Measurements from ENCODE around the gene RBM28. TPM values are rescaled to one million over a fixed set of nuclear protein-coding genes. Genes with fewer than 3 reads are reported as not detected.

Gene RBM28
- total RNA-seq, 1 experiment from 2014 or later: 54.1 TPM

- no peak for ATAC-seq
- BruUV-seq (replicated peaks): no TSS peak
- no peaks in the 10 kb centered on the region for H3K4me1 ChIP-seq (ENCODE audit: control insufficient read depth, insufficient read depth, low read length)
- no peaks in the 10 kb centered on the region for H3K27me3 ChIP-seq (ENCODE audit: control insufficient read depth, insufficient read depth, low read length)
- no peak overlapping the region for H3K4me3 ChIP-seq (ENCODE audit: low read depth in 2 of 2, low read length in 2 of 2)
- H3K9me3 ChIP-seq (ENCODE audit: control insufficient read depth, insufficient read depth, low read depth, low read length): no peaks in the 10 kb centered on the region
- H3K27ac ChIP-seq (ENCODE audit: low read length): no peak overlapping the region
- intact Hi-C loops (cut with micrococcal nuclease; ENCODE audit: unreplicated experiment) (no loop called here), in situ Hi-C loops (cut with HindIII; ENCODE audit: low pct_unique_long_range_greater_than_20kb, low sequenced_read_pairs) (no loop called here)
- no peak for DNase-seq (ENCODE audit: low read depth, low spot score)
- ChIA-PET CTCF (no interaction called here), POLR2A (no interaction called here)
- H3K36me3 ChIP-seq (ENCODE audit: control insufficient read depth, insufficient read depth, low read length): peaks cover 32% of the 10 kb centered on the region
- TF ChIP-seq CTCF (IDR thresholded peaks at IDR 0.05) (no peak), SIN3A (IDR thresholded peaks at IDR 0.05; ENCODE audit: borderline replicate concordance, insufficient read depth, low read depth, low read length) (no peak), POLR2AphosphoS5 (IDR thresholded peaks at IDR 0.05; ENCODE audit: low read depth, low read length) (no peak), REST (IDR thresholded peaks at IDR 0.05; ENCODE audit: insufficient read depth in 1 of 2, low read depth in 2 of 2, low read length in 1 of 2) (no peak), TCF7L2 (IDR thresholded peaks at IDR 0.05; ENCODE audit: low read depth, low read length) (no peak)
Measured at GRCh38 chr7:128324368-128324680, 19.4 kb downstream of the RBM28 start.

GRCh38 chr7:128323459-128324367 lies 20.0 kb downstream of the RBM28 start:
- CTCF ChIA-PET: no interaction called here
- POLR2A ChIA-PET: no interaction called here
- in situ Hi-C loops (cut with HindIII; ENCODE audit: low pct_unique_long_range_greater_than_20kb, low sequenced_read_pairs) (no loop called here), intact Hi-C loops (cut with micrococcal nuclease; ENCODE audit: unreplicated experiment) (no loop called here)
- H3K27ac ChIP-seq (ENCODE audit: low read length): no peak overlapping the region
- no TSS peak for BruUV-seq (replicated peaks)
- H3K36me3 ChIP-seq (ENCODE audit: control insufficient read depth, insufficient read depth, low read length): peaks cover 38% of the 10 kb centered on the region
- no peaks in the 10 kb centered on the region for H3K4me1 ChIP-seq (ENCODE audit: control insufficient read depth, insufficient read depth, low read length)
- DNase-seq (ENCODE audit: low read depth, low spot score) (no peak), ATAC-seq (no peak)
- no peaks in the 10 kb centered on the region for H3K27me3 ChIP-seq (ENCODE audit: control insufficient read depth, insufficient read depth, low read length)
- no peaks in the 10 kb centered on the region for H3K9me3 ChIP-seq (ENCODE audit: control insufficient read depth, insufficient read depth, low read depth, low read length)
- no peak for TF ChIP-seq TCF7L2 (IDR thresholded peaks at IDR 0.05; ENCODE audit: low read depth, low read length)
- no peak overlapping the region for H3K4me3 ChIP-seq (ENCODE audit: low read depth in 2 of 2, low read length in 2 of 2)

GRCh38 chr7:128323040-128323439 lies 20.7 kb downstream of the RBM28 start:
- POLR2A ChIA-PET: no interaction called here
- intact Hi-C loops (cut with micrococcal nuclease; ENCODE audit: unreplicated experiment): no loop called here

More at GRCh38 chr7:128323040-128323439, 20.7 kb downstream of the RBM28 start:
- ATAC-seq (no peak), DNase-seq (ENCODE audit: low read depth, low spot score) (no peak)
- H3K27ac ChIP-seq (ENCODE audit: low read length): no peak overlapping the region
- in situ Hi-C loops (cut with HindIII; ENCODE audit: low pct_unique_long_range_greater_than_20kb, low sequenced_read_pairs): no loop called here
- H3K9me3 ChIP-seq (ENCODE audit: control insufficient read depth, insufficient read depth, low read depth, low read length): no peaks in the 10 kb centered on the region
- peaks cover 34% of the 10 kb centered on the region for H3K36me3 ChIP-seq (ENCODE audit: control insufficient read depth, insufficient read depth, low read length)
- TF ChIP-seq CTCF (IDR thresholded peaks at IDR 0.05) (no peak), REST (IDR thresholded peaks at IDR 0.05; ENCODE audit: insufficient read depth in 1 of 2, low read depth in 2 of 2, low read length in 1 of 2) (no peak), POLR2AphosphoS5 (IDR thresholded peaks at IDR 0.05; ENCODE audit: low read depth, low read length) (no peak), SIN3A (IDR thresholded peaks at IDR 0.05; ENCODE audit: borderline replicate concordance, insufficient read depth, low read depth, low read length) (no peak), TCF7L2 (IDR thresholded peaks at IDR 0.05; ENCODE audit: low read depth, low read length) (no peak)
- CTCF ChIA-PET: no interaction called here
- no peaks in the 10 kb centered on the region for H3K4me1 ChIP-seq (ENCODE audit: control insufficient read depth, insufficient read depth, low read length)
- H3K4me3 ChIP-seq (ENCODE audit: low read depth in 2 of 2, low read length in 2 of 2): no peak overlapping the region
- no TSS peak for BruUV-seq (replicated peaks)
- no peaks in the 10 kb centered on the region for H3K27me3 ChIP-seq (ENCODE audit: control insufficient read depth, insufficient read depth, low read length)

Data from Panc1 (cell line).